GM12892 (cell line): ENCODE results near the gene APPL2.

Source experiments
- POLR2A ChIP-seq: IDR thresholded peaks from 2 replicates; pipeline ENCODE4 v1.6.1; 2011; ENCODE audit warnings: low read depth, low read length, control low read depth
- TAF1 ChIP-seq: IDR thresholded peaks from 2 replicates; pipeline ENCODE4 v1.6.1; 2011; ENCODE audit warnings: low read depth, mild to moderate bottlenecking, control low read depth, low read length, borderline replicate concordance

DNA sequence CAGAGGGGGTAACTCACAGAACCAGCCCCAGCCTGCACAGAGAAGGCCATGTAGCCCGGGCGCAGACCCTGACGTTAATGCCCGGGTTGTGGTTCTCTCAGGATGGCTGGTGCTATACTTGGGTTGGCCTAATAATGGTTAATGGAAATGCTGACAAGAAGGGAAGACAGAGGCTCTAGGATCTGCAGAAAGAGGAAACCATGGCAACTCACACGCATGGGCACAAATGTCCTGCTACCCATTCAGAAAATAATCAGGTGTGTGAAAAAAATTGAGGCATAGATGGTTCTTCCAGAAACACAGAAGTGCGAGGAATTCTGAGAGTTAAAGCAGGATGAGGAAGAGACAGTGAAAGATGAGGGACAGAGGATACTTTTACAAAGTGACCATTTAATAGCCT lies 33.8 kb downstream of the APPL2 start:
- TF ChIP-seq POLR2A (no peak), TAF1 (no peak)
